K562 (cell line): ENCODE results near the gene DEPP1. TPM values are rescaled to one million over a fixed set of nuclear protein-coding genes. Genes with fewer than 3 reads are reported as not detected.

ENCODE experiments used
- FOXA1 ChIP-seq: fragments of 450-650 bp; IDR thresholded peaks from 2 replicates; pipeline ENCODE4 v1.6.1; 2016; ENCODE audit warnings: mild to moderate bottlenecking, borderline replicate concordance
- FOXA3 ChIP-seq, 2 experiments: fragments of 450-650 bp in 1 of 2; sonication (generic) in 1 of 2; formaldehyde crosslinking; IDR thresholded peaks in 1 of 2; conservative IDR thresholded peaks in 1 of 2; 2 replicates each; pipeline versions ENCODE4 v1.4.0 to v1.8.0; 2020 to 2022; ENCODE audit warnings: mild to moderate bottlenecking in 2 of 2, missing genetic modification reagents in 1 of 2
- HDAC6 ChIP-seq: IDR thresholded peaks from 2 replicates; pipeline ENCODE4 v1.6.1; 2012; ENCODE audit warnings: low read depth, mild to moderate bottlenecking, control low read depth, inconsistent platforms, low read length, moderate library complexity
- HOXB6 ChIP-seq: fragments of 250-450 bp; sonication (Bioruptor Pico); IDR thresholded peaks from 2 replicates; pipeline ENCODE4 v1.5.1; 2022; ENCODE audit warnings: mild to moderate bottlenecking, borderline replicate concordance
- MEF2D ChIP-seq: conservative IDR thresholded peaks from 2 replicates; pipeline ENCODE4 v1.6.1; 2016; ENCODE audit warnings: low read depth, missing genetic modification characterization, missing compliant biosample characterization
- MTA1 ChIP-seq: fragments of 450-650 bp; IDR thresholded peaks from 2 replicates; pipeline ENCODE4 v1.6.1; 2017; ENCODE audit warnings: borderline replicate concordance
- NR1H2 ChIP-seq: sonication (generic); formaldehyde crosslinking; IDR thresholded peaks from 2 replicates; pipeline ENCODE4 v1.4.0; 2020; ENCODE audit warnings: mild to moderate bottlenecking, missing genetic modification reagents
- POLR2G ChIP-seq: fragments of 200-400 bp; formaldehyde crosslinking; IDR thresholded peaks from 2 replicates; pipeline ENCODE4 v1.6.1; 2017; ENCODE audit warnings: low read depth, mild to moderate bottlenecking, antibody characterized with exemption, low read length, moderate library complexity
- SIN3A ChIP-seq, 2 experiments: fragments of 150-350 bp in 1 of 2; IDR thresholded peaks; 2 replicates each; pipeline ENCODE4 v1.6.1; 2011 to 2016; ENCODE audit warnings: borderline replicate concordance in 2 of 2, low read depth in 2 of 2, low read length in 2 of 2, mild to moderate bottlenecking in 2 of 2, moderate library complexity in 2 of 2; ENCODE audit not compliant: control insufficient read depth in 1 of 2
- SNIP1 ChIP-seq: fragments of 450-650 bp; IDR thresholded peaks from 2 replicates; pipeline ENCODE4 v1.7.1; 2017; ENCODE audit warnings: low read depth, mild to moderate bottlenecking
- TAF9B ChIP-seq: fragments of 450-650 bp; IDR thresholded peaks from 2 replicates; pipeline ENCODE4 v1.6.1; 2018; ENCODE audit warnings: mild to moderate bottlenecking; ENCODE audit not compliant: partially characterized antibody
- ZNF444 ChIP-seq: fragments of 250-450 bp; sonication (Bioruptor Pico); IDR thresholded peaks from 2 replicates; pipeline ENCODE4 v1.4.0; 2020; ENCODE audit warnings: mild to moderate bottlenecking, moderate library complexity
- polyA plus RNA-seq, 8 experiments: library from polyadenylated mRNA; depleted of rRNA in 4 of 8; stranded (reverse) in 5 of 8; unstranded in 3 of 8; fragments of >200 nt; fragmentation: Nextera tagmentation in 2 of 8; fragmentation: Illumina TruSeq in 1 of 8; extraction: Ambion mirVana in 2 of 8; extraction: Trizol in 1 of 8; gene quantifications; 2 replicates each; pipeline versions ENCODE4 v1.2.1 to v1.2.3, GENCODE V29; 2011 to 2014; ENCODE audit warnings: inconsistent platforms in 1 of 8, missing spikeins in 1 of 8
- total RNA-seq, 7 experiments: library from RNA; depleted of rRNA in 6 of 7; stranded (reverse); fragments of >200 nt in 6 of 7; fragmentation: Illumina TruSeq in 2 of 7; extraction: Trizol in 2 of 7; gene quantifications; 2 replicates each; pipeline versions ENCODE4 v1.2.1 to v1.2.3, GENCODE V29; 2011 to 2021; ENCODE audit warnings: low replicate concordance in 1 of 7
- TF ChIP-seq, protein P1 (sequence below): fragments of 250-450 bp; sonication (Bioruptor Pico); IDR thresholded peaks from 2 replicates; pipeline ENCODE4 v1.5.0; 2021
- TF ChIP-seq, protein P2 (sequence below): fragments of 450-650 bp; IDR thresholded peaks from 2 replicates; pipeline ENCODE4 v1.6.1; 2016; ENCODE audit warnings: low read depth, mild to moderate bottlenecking, moderate library complexity
- TF ChIP-seq, protein P3 (sequence below): fragments of 150-350 bp; IDR thresholded peaks from 2 replicates; pipeline ENCODE4 v1.6.1; 2014; ENCODE audit warnings: low read depth, mild to moderate bottlenecking, low read length, borderline replicate concordance
- TF ChIP-seq, protein P4 (sequence below): sonication (generic); formaldehyde crosslinking; IDR thresholded peaks from 2 replicates; pipeline ENCODE4 v1.8.1; 2022; ENCODE audit warnings: missing genetic modification reagents
- TF ChIP-seq, protein P5 (sequence below): sonication (generic); IDR thresholded peaks from 2 replicates; pipeline ENCODE4 v1.6.1; 2016

DEPP1 gene
- total and polyA plus RNA-seq, 9 of the 15 experiments (the other 6 are each of a cell fraction or from before 2014, with no cell fraction given), result 0.04 to 0.54 (median 0.20) TPM; not detected in 1

DNA sequence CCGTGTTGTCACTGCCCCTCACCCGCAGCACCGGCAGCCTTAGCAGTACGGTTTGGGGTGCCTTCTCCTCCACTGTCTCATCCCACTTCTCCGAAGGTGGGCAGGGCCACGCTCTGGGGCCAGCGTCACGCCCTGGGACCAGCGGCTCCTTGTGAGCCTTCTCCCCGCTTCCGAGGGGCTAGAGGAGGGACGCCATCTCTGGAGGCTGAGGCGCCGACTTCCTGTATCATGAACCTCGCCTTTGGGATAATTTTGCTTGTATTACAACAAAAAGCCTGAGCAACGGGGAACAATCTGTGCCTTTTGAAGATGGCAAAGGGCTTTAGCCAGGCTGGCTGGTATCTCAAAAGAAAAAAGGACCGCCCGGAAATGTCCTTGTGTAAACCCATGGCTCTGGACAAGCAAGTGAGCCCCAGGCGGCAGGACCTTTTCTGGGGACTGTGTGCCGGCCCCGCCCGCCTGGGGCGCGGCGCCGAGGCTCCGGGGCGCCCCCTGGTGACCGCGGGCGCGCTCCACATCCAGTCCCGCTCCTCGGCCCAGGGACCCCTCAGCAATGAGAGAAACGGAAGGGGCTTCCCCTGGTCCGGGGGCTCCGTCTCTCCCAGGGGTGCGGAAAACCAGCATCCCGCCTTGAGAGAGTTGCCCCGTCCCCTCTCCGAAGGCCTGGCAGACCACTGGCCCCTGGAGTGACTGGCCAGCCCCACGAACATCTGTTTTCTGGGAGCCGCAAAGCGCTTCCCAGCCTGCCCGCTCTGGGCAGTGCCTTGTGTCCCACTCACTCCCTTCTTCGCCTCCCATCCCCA lies 3.8 kb downstream of the DEPP1 start (continued):
- no peak for TF ChIP-seq HOXB6
- TF ChIP-seq ZNF444 (CRISPR knock-in tag), result no peak
- TF ChIP-seq, protein P1, sequence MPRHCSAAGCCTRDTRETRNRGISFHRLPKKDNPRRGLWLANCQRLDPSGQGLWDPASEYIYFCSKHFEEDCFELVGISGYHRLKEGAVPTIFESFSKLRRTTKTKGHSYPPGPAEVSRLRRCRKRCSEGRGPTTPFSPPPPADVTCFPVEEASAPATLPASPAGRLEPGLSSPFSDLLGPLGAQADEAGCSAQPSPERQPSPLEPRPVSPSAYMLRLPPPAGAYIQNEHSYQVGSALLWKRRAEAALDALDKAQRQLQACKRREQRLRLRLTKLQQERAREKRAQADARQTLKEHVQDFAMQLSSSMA (CRISPR knock-in tag), result no peak
- TF ChIP-seq POLR2G, result peak; percentile 86
- TF ChIP-seq NR1H2 (CRISPR knock-in tag), result no peak
- TF ChIP-seq, protein P2, sequence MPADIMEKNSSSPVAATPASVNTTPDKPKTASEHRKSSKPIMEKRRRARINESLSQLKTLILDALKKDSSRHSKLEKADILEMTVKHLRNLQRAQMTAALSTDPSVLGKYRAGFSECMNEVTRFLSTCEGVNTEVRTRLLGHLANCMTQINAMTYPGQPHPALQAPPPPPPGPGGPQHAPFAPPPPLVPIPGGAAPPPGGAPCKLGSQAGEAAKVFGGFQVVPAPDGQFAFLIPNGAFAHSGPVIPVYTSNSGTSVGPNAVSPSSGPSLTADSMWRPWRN, result no peak
- no peak for TF ChIP-seq FOXA3 (CRISPR knock-in tag; conservative IDR thresholded peaks at IDR 0.05 in 1 of 2, IDR thresholded peaks at IDR 0.05 in 1 of 2)
- no peak for TF ChIP-seq SIN3A (IDR thresholded peaks at IDR 0.05; ENCODE audit: borderline replicate concordance in 2 of 2, control insufficient read depth in 1 of 2, low read depth in 2 of 2, low read length in 2 of 2)
- no peak for TF ChIP-seq HDAC6
- no peak for TF ChIP-seq TAF9B
- TF ChIP-seq, protein P3, sequence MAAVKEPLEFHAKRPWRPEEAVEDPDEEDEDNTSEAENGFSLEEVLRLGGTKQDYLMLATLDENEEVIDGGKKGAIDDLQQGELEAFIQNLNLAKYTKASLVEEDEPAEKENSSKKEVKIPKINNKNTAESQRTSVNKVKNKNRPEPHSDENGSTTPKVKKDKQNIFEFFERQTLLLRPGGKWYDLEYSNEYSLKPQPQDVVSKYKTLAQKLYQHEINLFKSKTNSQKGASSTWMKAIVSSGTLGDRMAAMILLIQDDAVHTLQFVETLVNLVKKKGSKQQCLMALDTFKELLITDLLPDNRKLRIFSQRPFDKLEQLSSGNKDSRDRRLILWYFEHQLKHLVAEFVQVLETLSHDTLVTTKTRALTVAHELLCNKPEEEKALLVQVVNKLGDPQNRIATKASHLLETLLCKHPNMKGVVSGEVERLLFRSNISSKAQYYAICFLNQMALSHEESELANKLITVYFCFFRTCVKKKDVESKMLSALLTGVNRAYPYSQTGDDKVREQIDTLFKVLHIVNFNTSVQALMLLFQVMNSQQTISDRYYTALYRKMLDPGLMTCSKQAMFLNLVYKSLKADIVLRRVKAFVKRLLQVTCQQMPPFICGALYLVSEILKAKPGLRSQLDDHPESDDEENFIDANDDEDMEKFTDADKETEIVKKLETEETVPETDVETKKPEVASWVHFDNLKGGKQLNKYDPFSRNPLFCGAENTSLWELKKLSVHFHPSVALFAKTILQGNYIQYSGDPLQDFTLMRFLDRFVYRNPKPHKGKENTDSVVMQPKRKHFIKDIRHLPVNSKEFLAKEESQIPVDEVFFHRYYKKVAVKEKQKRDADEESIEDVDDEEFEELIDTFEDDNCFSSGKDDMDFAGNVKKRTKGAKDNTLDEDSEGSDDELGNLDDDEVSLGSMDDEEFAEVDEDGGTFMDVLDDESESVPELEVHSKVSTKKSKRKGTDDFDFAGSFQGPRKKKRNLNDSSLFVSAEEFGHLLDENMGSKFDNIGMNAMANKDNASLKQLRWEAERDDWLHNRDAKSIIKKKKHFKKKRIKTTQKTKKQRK, result no peak
- TF ChIP-seq, protein P4, sequence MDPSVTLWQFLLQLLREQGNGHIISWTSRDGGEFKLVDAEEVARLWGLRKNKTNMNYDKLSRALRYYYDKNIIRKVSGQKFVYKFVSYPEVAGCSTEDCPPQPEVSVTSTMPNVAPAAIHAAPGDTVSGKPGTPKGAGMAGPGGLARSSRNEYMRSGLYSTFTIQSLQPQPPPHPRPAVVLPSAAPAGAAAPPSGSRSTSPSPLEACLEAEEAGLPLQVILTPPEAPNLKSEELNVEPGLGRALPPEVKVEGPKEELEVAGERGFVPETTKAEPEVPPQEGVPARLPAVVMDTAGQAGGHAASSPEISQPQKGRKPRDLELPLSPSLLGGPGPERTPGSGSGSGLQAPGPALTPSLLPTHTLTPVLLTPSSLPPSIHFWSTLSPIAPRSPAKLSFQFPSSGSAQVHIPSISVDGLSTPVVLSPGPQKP, result no peak
- TF ChIP-seq MEF2D (tag), result no peak
- TF ChIP-seq, protein P5, sequence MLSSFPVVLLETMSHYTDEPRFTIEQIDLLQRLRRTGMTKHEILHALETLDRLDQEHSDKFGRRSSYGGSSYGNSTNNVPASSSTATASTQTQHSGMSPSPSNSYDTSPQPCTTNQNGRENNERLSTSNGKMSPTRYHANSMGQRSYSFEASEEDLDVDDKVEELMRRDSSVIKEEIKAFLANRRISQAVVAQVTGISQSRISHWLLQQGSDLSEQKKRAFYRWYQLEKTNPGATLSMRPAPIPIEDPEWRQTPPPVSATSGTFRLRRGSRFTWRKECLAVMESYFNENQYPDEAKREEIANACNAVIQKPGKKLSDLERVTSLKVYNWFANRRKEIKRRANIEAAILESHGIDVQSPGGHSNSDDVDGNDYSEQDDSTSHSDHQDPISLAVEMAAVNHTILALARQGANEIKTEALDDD, result no peak
- no peak for TF ChIP-seq MTA1
- no peak for TF ChIP-seq SNIP1
- no peak for TF ChIP-seq FOXA1
